ENCODE results near the gene CCNY. TPM values are rescaled to one million over a fixed set of nuclear protein-coding genes. Genes with fewer than 3 reads are reported as not detected.

Gene CCNY
- total RNA-seq, 1 donor from 2014 or later: 73.6 TPM

DNA sequence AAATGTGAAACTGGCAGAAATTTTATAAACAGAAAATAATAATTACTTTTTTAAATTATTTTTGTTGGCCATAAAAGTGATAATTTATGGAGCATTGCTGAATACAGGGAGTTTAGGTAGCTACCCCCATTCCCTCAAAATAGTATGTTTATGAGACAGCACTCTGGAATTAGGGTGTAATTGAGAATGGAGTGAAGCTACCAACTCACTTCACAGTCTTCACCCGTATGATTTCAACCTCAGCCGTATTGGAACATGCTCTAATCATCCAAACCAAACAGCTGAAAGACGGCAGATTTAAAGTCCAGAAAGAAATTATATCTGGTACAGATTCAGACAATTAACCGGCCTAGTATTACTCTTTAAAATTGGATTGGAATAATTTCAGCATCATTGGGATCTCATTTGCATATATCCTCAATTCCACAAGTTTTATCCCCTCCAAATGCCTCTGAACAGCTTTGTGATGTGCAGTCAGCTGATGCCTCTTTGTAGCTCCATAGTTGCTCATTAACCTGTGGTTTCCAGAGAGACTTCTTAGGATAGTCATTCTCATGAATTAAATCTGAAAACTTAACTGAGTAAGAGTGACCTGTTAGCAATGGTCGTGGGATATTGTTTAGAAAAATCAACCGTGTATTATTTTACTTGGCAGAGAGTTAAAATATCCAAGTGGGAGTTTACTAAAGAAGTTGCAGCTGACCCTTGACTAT, 209.7 kb downstream of the CCNY start:
- no peak for DNase-seq (ENCODE audit: extremely low read depth, low read depth, low spot score)

DNA sequence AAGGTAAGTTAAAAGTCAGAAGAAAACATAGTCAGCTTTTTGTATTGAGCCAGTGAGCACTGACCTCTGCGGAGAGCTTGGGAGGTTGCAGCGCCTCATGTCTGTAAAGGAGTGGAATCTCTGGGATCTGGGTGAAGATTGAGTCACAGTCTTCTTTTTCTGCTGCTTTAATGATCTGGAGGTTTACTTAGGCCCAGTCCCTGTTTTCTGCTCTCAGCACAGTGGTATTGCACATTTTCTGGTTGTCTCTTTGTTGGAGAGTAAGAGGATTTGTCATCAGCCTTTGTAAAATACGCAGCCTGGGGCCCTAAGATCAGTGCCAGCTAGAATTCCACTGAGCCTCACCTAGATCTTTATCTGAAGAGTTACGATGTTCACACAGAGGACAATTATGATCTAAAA, 210.5 kb downstream of the CCNY start:
- DNase-seq (ENCODE audit: extremely low read depth, low read depth, low spot score): no peak

DNA sequence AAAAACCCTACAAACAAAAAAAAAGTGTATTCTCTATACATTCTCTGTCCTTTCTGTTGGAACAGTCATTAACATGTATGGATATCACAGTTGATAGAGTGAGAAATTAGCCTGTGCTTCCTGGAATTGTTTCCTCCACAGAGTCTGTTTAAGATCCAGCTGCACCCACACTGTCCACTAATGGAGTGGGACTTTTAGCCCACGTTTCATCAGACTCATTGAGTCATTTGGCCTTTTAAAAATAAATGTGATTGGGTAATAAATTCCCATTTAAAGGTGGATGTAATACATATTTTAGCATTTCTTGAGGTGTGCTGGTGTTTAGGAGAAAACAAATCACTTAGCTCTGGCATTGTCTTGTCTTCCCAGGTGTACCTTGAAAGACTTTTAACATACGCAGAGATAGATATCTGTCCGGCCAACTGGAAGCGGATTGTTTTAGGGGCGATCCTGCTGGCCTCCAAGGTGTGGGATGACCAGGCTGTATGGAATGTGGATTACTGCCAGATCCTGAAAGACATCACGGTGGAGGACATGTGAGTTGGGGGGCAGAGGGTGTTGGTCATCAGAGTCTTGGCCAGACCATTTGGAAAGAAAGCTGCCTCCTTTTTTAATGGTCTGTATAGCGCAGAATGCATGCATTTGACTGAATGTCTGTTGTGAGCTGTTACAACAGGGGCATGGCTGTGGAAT, 216.5 kb downstream of the CCNY start:
- no peak for DNase-seq (ENCODE audit: extremely low read depth, low read depth, low spot score)

DNA sequence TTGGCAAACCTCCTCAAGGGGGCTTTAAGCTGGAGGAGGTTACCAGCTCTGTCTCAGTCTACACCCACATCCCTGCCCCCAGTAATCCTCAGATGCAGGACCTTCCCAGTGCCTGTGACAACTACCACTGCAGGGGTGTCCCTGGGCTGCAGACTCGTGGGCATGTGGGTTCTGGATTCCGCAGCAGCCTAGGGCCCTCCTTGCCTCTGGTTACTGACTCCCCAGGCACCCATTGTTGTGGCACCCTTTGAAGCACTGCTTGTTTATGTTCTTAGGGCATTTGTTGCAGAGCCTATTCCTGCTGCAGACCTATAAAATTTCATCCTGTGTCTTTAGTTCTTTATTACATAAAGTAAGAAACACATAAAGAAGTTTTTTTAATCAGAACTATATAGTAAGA, 217.7 kb downstream of the CCNY start:
- DNase-seq (ENCODE audit: extremely low read depth, low read depth, low spot score): no peak

DNA sequence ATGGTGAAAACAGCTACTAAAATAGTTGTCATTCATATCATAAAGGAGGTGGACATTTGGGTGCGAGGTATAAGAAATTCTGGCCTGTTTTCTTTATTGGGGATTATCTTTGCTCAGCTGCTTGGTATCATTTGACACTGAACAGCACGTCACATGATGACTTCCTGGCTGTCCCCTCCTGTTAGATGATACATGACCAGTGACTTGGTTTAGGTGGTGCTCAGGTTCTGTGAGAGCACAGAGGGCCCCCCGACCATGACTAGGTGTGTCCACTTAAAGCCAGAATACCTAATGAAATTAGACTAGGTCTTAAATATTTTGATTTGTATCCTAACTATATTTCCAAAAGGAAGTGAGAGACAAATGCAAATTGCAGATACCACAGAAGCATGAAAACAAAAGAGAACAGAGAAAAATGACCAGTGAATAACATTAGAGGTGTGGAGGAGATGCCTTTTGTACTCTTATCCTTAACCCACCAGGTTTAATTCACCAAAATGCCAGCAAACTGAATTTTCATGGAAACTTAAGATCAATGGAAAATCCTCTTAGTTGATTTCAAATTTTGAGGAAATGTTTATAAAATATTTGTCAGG, 218.2 kb downstream of the CCNY start:
- DNase-seq (ENCODE audit: extremely low read depth, low read depth, low spot score): no peak

DNA sequence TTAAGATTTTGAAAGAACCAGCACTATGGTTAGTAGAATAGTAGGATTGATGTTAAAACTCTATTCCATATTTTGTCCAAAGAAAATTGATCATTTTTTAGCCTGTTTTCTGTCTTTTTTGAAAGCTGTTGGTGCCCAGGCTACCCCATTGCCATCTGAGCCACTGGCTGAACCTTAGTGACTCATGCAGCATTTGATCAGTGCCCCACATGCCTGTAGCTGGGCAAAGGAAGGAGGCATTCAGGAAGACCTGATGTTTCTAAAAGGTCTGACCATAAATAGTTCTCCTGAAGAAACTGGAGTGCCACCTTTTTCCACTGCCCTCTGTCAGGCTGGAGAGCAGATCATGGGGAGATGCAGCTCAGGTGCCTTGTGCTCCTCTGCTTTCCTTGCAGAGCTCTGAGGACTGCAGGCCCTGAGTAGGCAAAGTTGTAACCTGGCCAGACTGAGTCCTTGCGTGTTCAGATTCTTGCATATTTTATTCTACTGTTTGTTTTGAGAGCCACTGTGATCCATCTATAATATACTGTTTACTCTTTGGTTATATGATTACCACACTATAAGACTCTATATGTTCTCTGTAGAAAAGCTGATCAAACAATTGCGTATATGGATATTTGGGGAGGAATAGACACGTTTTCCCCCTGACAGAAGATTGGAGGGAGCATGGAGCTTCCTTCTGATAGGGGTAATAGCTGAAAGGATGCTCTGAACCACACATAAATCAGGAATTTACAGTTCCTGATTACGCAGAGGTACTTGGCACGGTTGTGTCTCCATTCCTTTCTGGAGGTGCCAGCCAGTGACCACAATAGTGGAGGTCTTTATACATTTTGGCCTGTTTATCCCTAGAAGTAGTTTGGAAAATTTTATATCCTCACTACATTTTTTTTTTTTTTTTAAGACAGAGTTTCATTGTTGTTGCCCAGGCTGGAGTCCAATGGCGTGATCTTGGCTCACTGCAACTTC, 219.9 kb downstream of the CCNY start:
- no peak for DNase-seq (ENCODE audit: extremely low read depth, low read depth, low spot score)

DNA sequence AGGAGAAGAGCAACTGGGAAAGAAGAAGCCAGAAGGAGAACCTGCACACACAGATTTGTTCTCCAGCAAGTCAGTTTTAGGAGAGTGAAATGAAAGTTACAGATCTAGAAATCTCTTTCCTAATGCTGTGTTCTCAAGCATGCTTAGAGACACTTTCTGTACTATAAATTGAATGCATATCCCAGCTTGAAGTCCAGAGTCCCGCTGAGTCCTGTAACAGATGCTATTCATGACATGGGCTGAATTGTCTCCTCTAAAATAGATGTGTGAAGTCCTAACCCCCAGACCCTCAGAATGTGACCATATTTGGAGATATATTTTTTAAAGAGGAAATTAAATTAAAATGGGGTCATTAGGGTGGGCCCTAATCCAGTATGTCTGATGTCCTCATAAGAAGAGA, 222.0 kb downstream of the CCNY start:
- no peak for DNase-seq (ENCODE audit: extremely low read depth, low read depth, low spot score)

DNA sequence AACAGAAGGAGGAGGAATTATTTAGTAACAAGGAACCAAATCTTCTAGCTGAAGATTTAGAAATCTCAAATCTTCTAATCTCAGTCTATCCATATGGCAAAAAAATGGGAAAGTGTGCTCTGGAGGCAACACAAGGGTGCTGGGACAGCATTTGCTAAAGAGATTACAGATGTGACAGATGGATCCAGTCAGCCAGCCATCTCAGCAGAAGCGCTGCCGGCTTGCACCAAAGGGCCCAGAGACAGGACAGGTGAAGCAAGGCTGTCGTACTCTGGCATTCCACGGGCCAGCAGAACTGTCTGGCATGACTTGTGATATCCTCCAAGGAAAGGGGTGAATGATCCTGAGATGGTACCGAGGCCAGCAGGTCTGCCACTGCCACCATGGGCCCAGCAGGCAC, 223.1 kb downstream of the CCNY start:
- DNase-seq (ENCODE audit: extremely low read depth, low read depth, low spot score): no peak

DNA sequence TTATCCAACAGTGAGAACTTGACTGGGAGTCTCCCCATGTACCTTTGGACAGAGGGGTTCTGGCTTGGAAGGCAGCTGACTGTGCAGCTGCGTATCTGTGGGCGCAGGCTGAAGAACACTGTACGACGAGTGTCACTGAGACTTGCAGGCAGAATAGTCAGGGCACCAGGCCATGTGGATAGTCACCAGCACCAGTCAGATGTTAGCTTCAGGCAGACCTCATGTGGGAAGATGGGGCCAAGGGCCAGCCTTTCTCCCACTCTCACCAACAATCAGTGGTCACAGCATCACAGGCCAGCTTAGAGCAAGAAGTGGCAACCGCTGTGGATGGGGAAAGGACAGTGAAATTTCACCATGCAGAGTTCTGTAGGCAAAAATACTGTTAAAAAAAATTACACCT, 225.4 kb downstream of the CCNY start:
- DNase-seq (ENCODE audit: extremely low read depth, low read depth, low spot score): no peak

DNA sequence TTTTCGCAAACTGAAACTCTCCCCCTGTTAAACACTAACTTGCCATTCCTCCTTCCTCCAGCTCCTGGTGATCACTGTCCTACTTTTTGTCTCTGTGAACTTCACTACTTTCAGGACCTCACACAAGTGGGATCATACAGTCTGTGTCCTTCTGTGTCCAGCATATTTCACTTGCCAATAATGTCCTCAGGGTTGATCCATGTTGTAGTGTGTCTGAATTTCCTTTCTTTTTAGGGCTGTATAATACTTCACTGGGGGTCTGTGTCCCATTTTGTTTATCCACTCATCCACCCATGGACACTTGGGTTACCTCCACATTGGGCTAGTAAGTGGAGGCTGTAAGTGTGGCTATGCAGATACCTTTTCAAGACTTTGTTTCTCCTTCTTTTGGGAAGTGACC, 226.1 kb downstream of the CCNY start:
- DNase-seq (ENCODE audit: extremely low read depth, low read depth, low spot score): no peak

DNA sequence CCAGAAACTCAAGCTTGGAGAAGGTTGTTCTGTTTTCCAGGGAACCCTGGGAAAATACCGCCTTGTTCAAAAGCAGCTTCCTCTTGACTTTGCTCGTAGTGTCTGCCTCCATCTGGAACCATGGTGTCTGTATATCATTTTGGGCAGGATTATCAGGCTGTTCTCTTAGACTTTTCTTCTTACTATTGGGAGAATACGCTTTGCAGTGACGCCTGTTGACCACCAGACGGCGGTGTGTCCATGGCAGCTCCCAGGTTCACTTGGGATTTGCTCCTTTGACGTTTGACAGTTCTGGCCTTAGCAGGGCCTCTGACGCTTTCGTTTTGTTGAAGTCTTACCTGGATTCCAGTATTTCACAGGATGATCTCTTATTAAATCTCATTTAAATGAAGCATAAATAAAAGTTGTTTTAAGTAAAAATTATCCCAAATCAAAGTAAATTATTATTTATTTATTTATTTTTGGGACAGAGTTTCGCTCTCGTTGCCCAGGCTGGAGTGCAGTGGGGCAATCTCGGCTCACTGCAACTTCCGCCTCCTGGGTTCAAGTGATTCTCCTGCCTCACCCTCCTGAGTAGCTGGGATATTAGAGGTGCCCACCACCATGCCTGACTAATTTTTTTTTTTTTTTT, 227.1 kb downstream of the CCNY start:
- no peak for DNase-seq (ENCODE audit: extremely low read depth, low read depth, low spot score)

DNA sequence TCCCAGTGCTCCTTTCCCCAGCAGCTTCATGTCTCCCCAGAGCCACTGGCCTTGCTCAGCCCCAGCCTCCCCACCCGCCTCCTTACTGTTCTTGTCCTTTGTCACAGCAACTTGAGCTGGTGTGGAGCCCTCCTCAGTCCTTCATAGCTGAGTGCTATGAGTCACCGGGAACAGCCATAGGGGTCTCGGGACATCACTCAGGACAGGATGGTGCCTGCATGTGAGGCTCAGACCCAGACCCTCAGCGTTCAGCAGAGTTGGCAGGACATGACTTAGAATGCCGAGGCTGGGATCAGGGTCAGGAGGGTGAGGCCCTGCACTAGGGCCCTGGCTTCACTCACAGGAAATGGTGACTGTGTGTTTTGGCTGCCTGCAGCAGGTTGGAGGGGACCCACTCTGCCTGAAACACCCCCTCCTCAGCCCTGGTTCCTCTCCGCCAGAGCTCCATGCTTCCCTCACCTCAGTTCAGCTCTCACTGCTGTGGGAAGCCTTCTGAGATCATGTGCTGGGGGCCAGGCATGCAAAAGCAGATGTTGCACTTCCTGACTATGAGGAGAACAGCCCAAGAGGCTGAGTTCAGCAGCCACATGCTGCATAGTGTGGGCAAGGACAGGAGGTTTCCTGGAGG, 228.1 kb downstream of the CCNY start:
- DNase-seq (ENCODE audit: extremely low read depth, low read depth, low spot score): no peak

DNA sequence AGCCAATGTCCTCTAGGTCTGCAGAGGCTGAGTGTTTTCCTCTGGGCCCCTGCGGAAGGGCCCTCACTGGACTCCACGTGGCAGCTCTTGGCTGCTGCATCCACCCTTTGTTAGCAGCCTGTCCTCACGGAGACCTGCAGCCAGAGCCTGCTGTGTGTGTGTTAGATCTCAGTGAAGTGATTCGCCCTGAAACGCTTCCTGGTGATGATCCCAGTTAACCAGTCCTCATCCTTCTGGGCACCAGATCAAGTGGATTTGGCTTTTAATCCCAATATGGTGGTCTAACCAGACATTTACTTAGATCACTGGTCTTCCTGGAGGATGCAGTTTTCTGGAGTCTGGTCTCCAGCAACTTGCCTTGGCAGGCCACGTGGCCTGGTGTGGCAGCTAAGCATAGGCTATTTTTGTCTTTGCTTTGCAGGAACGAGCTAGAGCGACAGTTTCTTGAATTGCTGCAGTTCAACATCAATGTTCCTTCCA, 229.3 kb downstream of the CCNY start:
- DNase-seq (ENCODE audit: extremely low read depth, low read depth, low spot score): no peak

DNA sequence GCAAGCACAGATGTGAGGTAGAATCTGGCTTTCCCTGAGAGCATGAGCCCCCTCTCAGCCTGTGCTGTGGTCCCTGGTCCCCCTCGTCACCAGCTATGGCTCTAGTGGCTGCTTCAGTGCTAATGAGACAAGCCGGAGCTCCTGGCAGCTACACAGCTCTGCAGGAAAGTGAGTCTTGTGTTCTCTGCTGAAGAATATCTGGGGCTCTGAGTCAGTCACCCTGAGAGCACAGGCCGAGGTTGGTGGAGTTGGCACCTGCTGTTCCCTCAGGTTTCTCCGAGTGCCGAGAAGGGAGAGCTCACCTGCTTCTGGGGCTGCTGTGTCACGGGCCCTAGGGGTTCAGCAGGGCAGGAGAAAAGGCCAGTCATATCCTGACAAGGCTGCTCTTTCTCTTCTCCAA, 231.6 kb downstream of the CCNY start:
- DNase-seq (ENCODE audit: extremely low read depth, low read depth, low spot score): no peak

DNA sequence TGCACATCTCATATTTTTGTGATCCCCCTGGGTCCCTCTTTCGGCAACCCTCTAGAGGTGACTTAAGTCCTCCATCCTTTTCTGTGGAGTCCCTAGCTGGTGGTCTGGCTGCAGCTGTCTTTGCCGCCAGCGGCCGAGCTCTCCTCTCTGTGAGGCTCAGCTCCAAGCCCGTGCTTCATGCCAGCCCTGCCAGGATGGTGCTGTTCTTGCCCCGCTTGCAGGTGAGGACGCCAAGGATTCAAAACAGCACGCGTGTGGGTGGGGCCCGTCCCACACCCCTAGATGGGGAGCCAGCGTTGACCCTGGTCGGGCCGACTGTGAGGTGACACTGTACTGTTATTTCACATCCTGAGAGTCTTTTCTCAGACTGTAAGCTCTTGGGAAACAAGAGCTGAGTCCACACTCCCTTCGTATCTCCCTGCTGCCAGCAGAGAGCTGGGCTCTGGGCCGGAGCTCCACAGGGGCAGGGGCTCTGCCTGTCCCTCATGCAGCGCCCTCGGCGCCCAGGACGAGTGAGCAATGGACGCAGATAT, 232.2 kb downstream of the CCNY start:
- DNase-seq (ENCODE audit: extremely low read depth, low read depth, low spot score): no peak

DNA sequence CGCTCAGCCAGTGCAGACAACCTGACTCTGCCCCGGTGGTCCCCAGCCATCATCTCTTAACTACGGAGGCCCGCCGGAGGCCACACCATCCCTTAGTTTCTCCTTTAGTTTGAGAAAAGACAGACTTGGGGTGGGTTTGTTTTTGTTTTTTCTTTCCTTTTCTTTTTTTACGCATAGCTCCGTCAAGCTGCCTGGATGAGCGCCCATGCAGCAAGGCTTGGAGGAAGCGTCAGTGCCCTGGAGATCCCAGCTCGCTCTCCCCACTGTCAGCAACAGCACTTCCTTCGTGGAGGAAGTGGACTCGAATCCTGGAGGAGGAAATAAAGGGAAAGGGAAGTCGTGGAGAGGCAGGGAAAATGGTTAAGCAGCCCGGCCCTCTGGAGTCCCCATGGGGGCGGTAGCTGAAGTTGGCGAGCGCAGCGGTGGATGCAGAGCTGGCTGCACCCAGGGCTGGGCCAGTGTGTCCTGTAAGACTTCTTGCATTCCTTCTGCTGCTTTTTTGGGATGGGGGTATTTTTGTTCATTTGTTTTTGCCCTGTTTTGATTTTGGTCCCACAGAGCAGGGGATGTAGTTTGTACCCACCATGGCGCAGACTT, 232.9 kb downstream of the CCNY start:
- DNase-seq (ENCODE audit: extremely low read depth, low read depth, low spot score): no peak

DNA sequence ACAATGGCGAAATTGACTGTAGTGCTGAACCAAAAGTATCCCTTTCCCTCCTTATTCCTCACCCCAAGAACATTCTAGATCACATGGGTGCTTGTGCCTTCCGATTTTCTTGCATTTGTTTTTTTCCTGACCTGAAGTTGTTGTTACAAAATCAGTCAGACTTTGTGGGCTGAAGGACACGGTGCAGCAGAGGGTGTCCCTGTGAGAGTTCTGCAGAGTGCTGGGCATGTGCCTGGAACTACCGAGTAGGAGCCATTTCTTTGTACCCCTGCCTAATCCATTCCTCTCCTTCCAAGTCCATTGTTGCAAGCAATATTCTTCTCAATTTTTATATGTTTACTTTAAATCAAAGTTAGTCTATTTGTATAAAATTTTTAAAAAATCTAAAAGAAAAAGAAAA, 233.5 kb downstream of the CCNY start:
- DNase-seq (ENCODE audit: extremely low read depth, low read depth, low spot score): no peak

DNA sequence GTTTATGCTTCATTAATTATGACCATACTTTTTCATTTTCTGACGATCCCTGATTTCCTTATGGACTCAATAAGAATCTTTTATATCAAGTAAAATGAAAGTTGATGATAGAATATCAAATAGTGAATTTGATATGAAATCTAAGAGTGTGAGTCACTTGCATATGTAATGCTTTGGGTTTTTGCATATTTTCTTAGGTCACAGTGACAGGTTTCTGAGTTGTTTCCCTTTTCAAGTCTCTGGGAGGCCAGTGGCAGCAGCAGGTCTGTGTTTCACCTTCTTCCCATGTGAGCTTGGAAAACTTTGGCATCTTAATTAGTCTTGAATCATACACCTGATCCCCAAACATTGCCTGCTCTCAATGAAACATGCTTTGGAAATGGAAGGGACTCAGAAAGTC, 234.1 kb downstream of the CCNY start:
- no peak for DNase-seq (ENCODE audit: extremely low read depth, low read depth, low spot score)

DNA sequence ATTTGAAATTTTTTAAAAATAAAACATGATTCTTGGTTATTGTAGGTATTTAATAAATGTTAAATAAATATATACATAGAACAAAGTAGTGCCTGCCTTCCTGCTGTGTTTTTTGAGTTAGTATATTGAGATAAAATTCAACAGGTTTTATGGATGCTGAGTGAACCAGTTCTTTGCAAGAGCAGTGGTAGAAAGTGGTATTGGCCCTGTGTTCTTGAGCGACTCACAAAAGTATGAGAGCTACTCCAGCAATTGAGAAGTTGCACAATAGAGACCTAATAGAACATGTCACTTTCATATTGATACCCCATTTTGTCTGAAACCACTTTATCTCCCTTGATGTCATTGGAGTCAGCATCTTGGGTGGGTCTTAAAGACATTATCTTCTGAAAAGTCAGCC, 236.3 kb downstream of the CCNY start:
- no peak for DNase-seq (ENCODE audit: extremely low read depth, low read depth, low spot score)

All from glomerular endothelial cell (primary cell).